HG03280 (cell line): Measurements from ENCODE around the gene TTC28.
"Not testable (repeated sequence)": the region's sequence is repeated elsewhere in the genome, so short reads cannot be mapped to it uniquely, and the experiment has no call there.

ENCODE experiments used
- ATAC-seq: cut with Tn5 transposase; IDR thresholded peaks from one replicate; pipeline ENCODE4 v1.9.1; 2021; ENCODE audit warnings: mild to moderate bottlenecking, moderate library complexity; ENCODE audit not compliant: unreplicated experiment

The TTC28 gene

DNA sequence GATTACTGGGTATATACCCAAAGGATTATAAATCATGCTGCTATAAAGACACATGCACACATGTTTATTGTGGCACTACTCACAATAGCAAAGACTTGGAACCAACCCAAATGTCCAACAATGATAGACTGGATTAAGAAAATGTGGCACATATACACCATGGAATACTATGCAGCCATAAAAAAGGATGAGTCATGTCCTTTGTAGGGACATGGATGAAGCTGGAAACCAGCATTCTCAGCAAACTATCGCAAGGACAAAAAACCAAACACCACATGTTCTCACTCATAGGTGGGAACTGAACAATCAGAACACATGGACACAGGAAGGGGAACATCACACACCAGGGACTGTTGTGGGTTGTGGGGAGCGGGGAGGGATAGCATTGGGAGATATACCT, 510.3 kb downstream of the TTC28 start:
- not testable (repeated sequence) for ATAC-seq

DNA sequence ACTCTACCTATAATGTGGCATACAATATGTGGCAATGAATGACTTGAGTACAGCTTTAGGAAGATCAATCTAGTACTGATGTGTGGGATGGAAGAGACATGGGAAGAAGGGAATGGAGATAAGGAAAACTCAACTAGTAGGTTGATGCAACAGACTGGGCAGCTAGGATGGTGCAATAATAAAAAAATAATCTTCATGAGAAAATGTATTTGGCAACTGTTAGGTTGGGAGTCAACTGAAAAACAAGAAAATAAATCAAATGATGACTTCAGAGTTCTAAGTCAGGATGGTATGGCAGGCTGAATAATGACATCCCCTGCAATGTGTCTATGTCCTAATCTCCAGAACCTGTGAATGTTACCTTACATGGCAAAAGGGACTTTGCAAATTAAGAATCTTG, 523.8 kb downstream of the TTC28 start:
- no peak for ATAC-seq

DNA sequence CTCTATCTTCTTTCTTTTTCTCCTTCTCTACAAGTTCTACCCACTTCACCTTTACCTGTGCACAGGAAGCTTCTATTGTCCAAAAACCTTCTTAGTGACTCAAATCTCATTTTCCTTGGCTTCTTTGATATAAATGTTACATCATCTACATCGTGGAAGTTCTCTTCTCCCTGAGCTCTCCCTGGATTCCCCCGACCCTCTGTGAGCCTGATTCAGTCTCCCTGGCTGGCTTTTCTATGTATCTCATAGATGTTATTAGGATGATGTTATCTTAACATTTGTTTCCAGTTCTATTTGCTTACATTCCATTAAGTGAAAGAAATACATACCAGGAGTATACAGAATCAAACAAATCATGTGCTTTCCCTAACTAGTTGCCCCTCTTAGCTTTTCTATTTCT, 524.8 kb downstream of the TTC28 start:
- ATAC-seq, result no peak

DNA sequence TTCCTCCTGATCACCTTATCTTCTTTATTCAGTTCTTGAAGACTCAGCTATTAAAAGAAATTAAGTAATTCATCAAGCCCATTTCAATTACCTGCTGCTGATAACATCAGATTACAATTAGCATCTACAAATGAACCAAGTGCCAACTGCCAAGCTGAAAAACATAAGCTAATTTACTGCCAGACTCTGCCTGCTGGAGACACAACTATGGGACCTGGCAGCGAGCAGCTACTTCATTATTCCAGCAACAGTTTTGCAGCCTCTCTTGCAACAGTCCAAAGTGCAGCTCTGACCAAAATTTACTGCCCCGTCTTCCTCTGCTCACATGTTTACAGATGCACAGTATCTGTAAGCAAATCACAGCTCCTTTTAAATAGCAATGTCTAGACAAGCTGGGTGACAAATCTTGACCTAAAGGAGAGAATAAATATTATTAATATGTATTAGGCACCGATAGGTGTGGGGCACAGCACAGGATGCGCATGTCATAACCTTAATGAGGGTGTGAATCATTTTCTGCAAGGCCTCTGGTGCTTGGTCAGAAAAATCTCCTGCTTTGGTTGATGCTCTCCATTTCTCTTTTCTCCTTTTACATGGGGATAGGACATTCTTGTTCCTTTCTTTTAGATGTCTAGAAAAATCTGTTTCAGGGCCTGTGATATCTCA, 528.4 kb downstream of the TTC28 start:
- no peak for ATAC-seq

DNA sequence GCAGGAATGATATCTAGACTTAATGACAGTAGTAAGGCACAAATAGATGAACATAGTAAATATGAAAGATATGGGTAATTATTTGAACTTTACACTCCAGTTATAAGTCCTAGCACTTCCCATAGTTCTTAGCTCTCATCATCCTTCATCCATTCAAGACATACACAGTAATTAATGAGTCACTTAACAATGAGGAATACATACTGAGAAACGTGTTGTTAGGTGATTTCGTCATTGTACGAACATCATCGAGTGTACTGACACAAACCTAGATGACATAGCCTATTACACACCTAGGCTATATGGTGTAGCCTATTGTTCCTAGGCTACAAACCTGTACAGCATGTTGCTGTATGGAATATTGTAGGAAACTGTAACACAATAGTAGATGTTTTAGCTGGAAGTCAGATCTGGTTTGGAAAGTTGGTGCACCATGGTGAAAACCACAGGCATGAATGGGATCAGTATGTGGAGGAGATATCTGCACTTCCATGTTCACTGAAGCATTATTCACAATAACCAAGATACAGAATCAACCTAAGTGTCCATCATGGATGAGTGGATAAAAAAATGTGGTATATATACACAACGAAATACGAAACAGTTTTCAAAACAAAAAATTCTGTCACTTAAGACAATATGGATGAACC, 530.7 kb downstream of the TTC28 start:
- ATAC-seq, result no peak

DNA sequence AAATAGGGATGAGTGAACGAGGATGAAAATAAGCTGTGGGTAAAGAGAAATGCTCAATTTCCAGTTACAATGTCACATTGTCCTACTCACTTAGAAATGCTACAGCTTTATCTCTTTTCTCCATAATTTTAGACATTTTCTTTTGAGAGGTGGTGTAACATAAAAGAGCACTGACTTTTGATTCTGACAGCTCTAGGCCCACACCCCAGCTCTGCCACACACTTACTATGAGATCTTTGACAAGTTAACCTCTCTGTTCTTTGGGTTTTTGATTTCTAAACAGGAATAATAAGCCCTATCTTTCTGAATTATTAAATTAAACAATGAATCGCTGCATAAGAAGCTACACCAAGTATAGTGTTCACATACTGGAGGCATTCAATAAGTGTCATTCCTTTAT, 532.2 kb downstream of the TTC28 start:
- ATAC-seq, result no peak

DNA sequence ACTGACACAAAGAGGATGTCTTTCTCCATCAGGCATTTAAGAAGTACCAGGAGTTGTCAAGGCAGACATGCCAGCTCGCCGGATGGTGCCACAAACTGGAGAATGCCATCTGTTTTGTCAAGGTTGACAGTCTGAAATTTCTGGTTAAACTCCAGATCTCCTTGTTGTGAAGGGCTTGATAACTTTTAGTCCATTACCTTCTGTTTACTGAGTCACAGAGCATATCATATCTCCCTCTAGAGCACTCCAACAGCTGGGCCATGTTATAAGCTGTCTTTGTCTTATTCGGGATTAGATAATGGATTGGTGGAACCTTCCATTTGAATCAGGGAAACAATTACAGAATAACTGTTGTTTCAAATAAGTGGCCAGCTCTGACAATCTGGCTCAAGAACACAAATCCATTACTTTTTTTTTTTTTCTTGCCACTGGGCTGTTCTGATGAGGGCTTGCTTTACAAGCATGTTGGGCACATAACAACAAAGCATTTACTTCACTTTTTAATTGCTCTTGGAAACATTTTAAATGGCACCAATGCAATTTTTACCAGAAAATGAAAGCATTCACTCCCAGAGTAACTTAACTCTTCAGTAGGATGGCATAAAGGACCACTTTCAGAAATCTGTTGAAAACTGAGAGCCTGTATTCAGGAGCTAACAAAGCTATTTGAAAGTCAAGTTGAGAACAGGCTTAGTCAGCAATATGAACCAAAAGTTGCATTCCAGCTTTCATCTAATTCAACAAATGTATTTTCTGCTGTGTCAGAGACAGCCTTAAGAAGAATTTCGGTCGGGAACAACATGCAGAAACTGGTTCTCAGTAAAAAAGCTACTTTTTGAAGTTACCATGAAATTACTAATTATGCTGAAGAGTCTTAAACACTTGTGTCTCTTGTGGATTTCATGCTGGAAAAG, 533.0 kb downstream of the TTC28 start:
- ATAC-seq, result no peak

DNA sequence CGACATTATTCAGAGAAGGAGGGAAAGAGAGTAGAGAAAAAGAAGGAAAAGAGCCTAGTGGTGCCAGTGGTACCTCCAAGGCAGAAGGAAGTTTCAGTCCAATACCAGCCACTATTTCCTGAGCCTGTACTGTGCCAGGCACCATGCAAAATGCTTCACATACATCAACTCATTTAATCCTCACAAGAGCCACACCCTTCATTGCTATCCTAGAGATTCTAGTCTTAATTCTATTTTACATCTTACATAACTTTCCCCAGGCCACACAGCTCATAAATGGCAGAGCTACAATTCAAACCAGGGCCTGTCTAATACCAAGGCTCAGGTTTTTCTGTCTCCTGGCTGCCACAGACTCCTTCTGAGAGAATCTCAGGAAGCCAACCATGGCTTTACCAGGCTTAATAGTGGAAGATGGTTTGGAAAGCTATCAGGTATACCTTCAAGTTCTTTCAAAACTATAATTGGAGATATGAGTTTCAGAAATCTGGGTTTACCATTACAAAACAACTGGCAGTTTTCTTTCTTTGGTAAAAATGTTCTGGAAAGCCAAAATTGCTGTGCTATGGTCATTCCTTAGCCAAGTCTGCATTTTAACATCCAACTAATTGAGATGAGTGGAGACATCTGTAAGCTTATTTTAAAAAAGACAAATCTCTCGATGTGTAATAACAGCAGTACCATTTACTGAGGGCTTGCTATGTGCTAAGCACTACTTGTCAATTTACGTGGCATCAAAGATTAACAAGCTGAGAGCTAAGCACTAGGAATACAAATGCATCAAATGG, 535.5 kb downstream of the TTC28 start:
- no peak for ATAC-seq

DNA sequence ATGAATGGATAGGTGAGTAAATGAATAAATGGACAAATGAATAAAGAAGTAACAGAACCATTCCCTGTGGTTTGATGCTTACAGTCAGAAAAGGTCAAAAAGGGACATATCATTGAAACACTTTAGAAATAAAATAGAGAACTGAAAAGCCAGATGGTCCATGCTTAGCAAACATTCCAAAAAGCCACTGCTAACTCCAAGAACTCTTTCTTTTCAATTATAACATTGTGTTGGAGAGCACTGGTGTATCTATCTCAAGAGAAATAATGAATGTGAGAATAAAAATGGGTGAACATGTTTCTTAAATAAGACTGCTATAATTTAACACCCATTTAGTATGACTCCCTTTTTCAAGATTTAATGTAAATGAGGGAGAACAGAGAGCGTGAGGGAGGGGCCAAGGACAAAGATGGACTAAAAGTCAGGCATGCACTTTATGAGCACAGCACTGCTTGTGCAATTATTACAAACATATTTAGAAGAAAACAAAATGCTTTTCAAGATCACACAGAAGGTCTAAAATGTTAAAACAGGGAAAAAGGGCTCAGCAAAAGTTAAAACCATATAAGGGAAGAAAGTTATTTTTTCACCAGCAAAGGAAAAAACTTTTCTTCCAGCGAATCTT, 536.3 kb downstream of the TTC28 start:
- ATAC-seq, result no peak

DNA sequence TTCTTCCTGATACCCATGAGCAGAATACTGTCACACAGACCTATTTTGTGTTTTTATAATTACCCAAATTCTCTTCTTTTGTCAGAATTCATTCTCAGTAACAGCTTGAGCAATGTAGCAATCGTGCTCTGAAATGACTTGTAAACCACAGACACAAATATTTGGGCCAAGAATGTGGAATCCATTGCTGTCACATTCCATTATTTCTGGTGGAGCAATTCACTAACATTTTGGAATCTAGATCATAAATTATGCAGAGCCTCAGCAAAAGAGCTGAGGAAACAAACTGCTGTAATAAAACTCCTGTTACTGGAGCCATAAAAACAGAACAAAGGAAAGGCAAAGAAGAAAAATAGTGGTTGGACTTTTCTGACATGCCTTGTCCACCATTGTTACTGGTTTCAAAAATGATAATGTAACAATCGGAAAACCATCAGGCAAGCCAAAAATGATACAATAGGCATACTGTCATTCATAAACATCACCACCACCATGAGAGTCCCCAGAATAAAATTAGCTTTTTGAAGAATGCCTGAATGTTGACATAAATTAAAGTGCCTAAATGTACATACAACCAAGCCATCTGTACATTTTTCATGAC, 537.2 kb downstream of the TTC28 start:
- ATAC-seq, result no peak

DNA sequence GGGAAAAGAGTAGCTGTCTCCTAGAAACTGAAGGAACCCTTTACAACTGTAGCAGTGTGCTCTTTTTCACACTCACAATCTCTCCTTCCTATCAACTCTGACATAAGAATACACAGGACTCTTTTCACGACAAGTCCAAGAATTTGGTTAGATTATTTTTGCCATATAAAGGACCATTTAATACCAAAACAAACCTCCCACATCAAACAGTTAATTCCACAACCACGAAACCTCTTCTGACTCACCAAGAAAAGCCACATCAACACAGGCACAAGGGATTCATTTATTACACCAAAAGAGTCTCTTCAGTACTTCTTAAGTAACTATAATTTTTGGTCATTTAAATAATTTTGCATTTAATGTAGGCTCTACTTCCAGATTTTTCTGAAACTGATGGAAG, 538.0 kb downstream of the TTC28 start:
- no peak for ATAC-seq

DNA sequence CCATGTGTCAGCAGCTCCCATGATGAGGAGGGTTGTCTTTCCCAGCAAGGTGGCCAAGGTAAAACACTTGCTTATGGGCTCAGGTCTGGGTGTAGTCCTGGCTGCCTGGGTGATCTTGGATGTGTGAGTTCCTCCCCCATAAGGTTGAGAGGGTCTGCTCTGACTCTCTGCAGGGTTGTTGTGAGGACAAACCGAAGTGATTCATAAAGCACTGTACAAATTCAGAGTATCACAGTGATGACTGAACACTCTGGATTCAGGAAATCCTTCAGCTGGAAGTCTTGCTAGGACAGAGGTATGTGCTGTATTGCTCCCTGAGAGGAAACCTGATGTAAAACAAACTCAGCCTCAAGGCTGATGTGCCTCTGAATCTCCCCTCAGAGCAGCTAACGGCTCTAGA, 539.7 kb downstream of the TTC28 start:
- no peak for ATAC-seq

DNA sequence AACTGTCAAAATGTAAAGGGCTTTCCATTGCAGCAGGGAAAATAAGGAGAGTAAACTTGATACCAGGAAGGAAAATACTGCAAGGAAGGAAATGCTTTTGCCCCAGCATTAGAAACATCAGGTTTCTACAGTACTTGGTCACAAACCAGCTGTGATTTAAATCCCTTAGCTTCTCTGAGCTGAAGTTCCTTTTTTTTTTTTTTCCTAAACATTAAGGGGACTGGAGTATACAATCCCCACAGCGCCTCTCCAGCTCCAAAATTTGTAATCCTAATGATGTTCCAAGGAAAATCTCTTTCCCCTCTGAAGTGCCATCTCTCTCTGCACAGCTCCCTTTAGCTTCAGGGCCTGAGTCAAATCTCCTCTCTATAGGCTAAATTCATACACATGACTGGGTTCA, 540.1 kb downstream of the TTC28 start:
- no peak for ATAC-seq

DNA sequence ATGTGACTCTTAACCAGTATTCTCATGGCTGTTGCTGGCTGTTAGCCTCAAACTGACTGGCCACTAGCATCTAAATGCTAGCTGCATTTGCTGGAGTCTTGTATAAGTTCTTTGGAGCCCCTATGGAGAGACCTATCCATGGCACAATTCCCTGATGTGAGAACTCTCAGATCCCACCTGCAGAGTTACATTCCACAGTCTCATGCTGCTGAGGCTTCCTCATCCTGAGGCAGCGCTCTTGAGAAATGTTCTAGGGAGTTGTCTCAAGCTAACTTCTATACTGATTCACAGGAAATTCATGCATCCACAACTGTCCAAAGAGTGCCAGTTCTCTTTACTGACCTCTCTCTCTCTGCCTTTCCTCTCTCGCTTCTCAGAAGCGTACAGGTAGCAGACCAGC, 542.6 kb downstream of the TTC28 start:
- no peak for ATAC-seq

DNA sequence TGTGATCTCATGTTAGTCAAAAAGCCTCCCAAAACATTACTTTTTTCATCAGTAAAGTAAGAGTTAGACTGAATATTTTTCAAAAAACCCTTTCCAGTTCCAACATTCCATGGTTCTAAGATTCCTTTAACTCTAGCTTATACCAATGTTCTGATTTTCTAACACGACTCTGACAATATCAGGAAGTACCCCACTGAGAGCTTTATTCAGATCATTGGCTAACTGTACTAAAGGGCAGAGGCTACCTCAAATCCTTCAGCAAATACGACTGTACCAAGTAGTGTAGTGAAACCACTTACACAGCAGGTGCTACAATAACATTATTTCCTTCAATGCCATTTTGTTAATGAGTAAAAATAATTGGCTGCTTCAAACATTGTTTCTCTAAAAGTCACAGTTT, 547.2 kb downstream of the TTC28 start:
- ATAC-seq, result no peak

DNA sequence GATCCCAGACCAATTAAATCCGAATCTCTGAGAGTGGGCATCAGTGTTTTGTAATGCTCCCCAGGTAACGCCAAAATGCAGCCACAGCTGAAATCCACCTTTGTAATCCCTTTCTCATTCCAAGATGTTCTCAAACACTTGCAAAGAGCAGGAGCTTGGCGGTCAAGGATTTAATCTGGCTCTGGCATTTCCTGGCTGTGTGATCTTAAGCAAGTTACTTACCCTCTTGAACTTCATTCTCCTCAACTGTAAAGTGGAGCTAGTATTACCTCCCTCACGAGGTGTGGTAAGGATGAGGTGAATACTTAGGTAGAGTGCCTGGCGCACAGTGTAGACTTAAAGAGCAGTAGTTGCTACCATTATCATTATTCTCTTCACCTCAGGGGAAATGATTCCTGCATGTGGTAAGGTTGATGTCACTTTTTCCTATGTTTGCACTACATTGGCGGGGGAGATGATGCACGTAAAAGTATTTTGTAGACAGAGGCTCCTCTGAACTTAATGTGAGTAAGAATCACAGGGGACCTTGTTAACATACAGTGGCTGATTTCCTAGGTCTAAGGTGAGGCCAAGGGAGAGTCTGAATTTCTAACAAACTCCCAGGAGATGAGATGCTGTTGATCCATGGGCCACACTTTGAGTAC, 550.2 kb downstream of the TTC28 start:
- no peak for ATAC-seq

DNA sequence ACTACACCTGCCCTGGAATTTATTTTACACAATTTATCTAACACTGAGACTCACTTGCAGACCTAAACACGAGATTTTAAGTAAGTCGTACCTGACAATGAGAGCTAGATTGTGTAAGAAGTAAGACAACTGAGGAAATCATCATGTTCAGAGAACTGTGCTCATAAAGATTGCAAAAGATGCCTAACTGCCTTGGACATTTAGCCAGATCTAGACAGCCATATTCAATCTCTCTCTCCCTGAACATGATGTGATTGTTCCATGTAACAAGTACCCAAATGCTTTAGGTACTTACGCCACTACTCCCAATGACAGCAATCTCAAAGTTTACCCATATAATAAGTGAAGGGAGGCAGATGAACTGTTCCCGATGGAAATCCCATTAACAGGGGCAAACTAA, 550.8 kb downstream of the TTC28 start:
- ATAC-seq, result no peak

DNA sequence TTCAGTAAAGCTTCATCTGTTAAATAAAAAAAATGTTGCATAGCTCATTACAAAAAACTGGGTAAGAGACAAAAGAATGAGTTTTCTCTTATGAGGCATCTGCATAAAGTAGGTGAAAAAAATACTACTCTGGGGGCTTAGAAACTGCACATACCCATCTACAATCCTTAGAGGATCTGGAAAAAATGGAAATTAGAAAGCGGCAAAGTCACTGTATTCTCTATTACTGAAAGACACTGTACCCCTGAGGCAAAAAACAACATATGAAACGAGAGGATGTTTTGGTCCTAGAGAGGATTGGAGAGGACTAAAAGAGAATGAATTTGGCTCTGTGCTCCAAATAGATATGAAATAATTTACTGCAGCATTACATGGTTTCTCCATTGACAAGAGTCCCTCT, 553.8 kb downstream of the TTC28 start:
- ATAC-seq, result no peak

DNA sequence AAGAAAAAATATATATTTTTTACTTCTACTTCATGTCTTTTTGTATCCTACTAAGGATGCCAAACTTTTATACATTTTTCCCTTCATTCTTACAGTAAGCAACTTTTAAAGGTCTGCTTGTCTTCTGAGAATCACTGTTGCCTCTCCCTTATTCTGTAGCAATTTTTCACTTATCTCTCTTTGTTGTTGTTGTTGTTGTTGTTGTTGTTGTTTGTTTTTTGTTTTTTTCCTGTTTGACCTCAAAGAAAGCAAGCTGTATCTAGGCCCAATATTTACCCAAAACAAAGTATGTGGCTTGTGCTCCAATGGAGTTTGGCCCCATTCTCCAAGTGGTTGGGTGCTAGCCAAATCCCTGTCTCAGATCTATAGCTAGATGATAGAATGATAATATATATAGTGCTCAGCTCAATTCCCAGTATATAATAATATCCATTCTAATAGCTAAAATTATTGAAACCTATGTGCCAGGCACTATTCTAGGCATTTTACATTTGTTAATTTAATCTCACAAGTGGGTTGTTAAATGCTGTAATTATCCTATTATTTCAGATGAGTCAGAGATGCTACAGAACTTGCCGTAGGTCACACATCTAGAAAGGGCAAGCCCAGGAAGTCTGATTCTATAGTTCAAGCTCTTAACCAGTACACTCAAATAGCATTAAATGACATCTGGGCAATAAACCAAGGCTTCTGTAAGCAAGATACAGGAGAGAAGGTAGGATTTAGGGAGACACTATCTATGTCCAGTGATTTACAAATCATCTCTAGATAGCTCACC, 555.5 kb downstream of the TTC28 start:
- no peak for ATAC-seq
